ENCODE results near the gene PPIA.

The PPIA gene

DNA sequence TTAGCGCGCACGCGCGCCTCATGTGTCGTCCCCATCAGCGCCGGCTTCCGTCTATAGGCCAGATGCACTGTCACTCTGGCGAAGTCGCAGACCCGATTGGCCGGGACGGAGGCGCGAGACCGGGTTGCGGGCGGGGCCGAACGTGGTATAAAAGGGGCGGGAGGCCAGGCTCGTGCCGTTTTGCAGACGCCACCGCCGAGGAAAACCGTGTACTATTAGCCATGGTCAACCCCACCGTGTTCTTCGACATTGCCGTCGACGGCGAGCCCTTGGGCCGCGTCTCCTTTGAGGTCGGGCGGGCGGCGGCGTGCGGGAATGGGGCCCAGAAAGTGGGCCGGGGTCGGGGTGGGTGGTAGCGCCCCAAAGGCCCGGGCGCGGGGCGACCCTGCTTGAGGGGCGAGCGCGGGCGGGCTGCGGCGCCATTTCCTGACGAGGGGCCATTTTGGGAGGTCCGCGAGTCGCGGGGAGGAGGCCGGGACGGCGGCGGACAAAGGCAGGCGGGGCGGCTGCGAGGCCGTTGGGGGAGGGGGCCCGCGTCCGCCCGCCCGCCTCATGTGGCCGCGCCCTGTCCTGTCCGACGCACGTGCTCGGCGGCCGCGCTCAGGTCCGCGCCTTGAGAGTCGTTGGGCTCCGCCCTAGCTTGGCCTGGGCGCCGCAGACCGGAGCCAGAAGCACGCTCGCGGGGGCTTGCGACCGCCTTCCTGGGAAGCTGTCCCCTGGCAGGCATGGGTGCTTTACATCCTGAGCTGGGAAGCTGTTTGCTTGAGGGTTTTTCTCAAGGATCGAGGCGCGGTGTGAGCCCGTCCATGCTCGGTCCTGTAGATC, at the start of gene PPIA:
TSS of gene PPIA (plus strand) at position 178 of the 825 bp plus-strand sequence. CDS start at position 222, 44 bp downstream.
- DNase-seq: peak; percentile 98

DNA sequence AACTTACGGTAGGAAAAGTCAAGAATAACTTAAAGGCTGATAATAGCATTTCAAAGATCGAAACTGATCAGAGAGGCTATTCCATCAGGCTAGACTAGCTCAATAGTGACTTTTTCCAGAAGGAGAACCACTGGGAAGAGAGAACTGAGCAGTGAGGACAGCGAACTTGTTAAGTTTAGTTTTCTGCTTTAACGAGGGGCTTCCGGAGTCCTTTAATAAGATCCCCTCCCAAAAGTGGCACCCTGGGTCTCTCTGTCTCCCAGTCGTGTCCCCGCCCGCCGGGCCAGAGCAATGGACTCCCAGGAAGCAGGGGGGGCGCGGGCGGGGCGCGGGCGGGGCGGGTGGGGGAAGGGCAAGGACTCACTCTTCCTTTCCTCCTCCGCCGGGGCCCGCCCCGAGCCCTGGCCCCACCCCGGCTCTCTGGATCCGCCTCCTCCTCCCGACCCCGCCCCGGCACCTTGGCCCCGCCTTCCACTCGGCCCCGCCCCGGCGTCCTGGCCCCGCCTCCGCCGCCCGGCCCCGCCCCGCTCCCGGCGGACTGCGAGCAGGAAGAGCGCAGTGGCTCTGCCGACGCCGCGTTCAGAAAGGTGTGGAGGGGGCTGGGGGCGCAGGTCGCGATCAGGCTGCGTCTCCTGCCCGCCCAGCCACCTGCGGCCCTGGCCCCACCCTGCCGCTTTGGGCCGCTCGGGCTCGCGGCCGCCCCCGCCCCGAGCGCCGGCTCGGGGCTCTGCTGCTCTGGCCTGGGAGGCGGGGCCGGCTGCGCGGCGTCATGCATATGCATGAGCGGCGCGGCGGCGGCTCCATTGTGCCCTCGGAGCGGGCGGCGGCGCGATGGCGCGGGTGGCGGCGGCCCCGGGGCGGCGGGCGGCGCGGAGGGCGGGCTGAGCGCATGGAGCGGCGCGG, 48.2 kb upstream of the PPIA start, which contains the start of gene ZMIZ2:
TSS of gene ZMIZ2 (plus strand) at position 803 of the 903 bp plus-strand sequence. CDS start 7,403 bp downstream, outside the sequence.
- DNase-seq: peak; percentile 95

DNA sequence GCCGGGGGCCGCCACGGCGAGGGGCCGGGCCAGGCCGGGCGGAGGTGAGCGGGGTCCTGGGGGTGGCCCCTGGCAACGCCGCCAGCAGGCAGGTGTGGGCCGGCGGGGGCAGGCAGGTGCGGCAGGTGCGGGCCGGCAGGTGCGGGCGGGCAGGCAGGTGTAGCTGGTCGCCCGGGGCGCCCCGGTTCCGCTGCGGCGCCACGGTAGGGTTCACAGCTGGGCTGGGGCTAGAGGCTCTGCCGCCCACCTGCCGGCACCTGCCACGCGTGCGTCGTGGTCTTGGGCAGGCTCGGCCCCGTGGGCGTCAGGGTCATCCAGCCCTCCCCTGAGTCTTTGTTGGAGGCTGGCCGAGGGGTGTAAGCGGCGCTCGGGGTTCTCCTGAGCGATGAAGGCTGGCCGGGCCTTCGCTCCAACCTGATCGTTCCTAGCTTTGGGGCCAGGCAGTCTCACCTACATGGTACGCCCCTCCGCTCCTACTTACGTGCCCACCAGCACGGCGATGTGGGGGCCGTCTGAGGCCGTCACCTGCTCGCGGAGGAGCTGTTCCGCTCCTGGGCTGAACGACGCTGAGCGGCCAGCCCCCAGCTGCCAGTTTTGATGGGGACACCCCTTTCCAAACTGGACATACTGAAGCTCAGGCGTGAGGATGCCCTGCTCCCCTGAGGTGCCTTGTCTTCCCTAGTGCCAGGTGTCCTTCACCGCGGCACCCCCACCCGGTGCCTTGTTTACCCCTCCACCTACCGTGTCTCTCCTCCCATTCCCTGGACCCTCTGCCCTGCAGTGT, 47.3 kb upstream of the PPIA start:
- peak; percentile 89 for DNase-seq

DNA sequence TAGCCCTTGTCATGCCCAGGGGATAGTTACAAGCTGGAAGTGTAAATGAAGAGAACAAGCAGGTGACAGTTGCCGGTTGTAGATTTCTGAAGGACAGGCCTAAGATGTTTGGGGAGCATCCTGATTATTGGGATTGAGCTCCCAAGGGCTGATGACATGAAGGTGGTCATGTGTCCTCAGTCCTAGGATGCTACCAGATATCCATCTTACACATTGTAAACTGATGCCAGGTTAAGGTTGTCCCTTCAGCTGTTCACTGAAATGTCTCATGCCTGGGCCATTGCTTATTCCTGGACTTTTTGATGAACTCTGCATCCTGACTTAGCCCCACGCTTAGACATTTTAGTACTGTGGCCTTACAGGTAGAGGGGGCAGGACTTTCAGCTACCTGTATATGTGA, 46.5 kb upstream of the PPIA start:
- DNase-seq: no peak

DNA sequence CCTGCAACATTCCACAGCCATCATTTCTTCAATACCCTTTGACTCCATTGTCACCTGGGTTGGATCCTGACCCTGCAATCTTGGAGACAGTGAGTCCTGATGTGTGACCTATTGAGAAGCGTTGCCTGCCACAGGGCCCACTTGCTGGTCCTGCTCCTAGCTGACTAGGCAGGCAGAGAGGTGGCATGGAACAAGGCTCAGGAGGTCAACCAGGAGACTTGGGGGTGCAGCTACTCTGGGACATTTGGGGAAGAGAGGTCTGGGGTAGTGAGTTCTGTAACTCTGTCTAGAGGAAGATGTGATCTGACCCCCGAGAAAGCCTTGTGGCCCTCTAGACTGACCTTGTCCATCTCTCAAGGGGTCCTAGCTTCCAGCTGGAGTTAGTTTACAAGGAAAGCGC, 46.1 kb upstream of the PPIA start:
- DNase-seq: no peak

DNA sequence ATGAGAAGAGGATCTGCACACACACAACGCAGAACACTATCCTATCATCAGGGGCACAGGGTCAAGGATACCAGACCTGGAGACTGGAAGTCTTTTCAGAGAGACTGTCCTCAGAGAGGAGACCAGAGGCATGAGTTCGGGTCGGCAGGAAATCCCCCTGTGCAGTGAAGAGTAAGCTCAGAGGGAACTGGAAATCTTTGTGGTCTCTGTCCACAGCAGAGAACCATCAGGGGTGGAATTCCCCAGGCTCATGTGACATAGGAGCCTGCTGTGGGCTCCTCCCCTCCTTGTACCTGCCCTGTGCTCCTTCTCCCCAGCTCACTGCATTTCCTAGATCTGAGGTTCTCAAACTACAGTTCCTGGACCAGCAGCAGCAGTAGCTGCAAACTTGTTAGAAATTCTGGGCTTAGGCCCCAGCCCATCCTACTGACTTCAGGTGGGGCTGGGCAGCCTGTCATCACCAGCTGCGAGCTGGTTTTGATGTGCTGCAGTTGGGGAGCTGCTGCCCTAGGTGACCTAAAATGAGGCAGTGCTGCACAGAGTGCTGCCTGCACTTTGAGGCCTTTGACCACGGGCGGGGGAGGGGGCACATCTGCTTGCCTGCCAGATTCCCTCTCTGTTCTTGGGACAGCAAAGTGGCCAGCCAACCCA, 45.4 kb upstream of the PPIA start:
- no peak for DNase-seq

DNA sequence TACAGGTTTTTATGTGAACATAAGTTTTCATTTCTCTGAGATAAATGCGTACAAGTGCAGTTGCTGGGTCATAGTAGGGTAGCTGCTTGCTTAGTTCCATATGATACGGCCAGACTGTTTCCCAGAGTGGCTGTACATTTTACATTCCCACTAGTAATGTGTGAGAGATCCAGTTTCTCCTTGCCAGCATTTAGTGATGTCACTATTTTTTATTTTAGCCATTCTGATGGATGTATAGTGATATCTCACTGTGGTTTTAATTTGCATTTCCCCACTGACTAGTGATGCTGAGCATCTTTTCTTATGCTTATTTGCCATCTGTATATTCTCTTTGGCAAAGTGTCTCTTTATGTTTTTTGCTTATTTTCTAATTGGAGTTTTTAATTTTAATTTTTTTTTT, 43.7 kb upstream of the PPIA start:
- DNase-seq: no peak

DNA sequence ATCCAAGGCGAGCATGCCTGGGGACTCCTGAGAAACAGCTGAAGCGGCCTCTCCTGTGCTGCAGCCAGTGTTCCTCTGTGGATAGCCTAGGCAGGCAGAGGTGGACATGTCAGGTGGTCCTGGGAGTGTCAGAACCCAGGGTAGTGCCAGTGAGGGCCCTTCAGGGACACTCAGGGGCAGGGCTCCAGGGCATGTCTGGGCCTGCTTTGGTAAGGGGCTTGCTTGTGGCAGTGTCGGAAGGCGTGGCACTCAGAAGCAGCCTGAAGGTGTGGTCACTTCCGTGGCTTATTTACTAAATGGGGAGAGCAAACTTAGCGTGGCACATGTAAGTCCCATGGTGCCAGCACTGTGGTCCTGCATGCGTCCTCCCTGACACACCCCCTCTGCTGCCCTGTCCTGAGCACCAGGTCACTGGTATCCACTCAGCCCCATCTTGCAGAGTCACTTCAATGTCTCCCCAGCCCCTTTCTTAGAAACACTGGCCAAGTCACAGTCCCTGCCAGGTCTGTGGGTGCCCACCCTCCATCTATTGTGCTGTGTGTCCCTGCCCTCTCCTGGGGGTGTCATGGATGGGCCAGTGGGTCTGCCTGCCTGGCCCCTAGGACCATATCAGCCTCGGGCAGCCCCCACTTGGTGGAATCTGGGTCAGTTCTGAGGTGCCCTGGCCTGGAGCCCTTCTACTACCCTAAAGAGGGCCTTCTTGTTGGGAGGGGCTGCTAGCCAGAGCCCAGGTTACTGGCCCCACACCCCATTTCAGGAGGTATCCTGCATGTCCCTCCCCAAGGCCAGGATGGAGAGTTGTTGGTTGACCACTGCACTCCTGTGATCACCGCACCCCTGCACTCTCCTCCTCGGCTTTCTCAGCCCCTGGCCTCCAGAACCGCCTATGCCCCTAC, 41.4 kb upstream of the PPIA start:
- no peak for DNase-seq

DNA sequence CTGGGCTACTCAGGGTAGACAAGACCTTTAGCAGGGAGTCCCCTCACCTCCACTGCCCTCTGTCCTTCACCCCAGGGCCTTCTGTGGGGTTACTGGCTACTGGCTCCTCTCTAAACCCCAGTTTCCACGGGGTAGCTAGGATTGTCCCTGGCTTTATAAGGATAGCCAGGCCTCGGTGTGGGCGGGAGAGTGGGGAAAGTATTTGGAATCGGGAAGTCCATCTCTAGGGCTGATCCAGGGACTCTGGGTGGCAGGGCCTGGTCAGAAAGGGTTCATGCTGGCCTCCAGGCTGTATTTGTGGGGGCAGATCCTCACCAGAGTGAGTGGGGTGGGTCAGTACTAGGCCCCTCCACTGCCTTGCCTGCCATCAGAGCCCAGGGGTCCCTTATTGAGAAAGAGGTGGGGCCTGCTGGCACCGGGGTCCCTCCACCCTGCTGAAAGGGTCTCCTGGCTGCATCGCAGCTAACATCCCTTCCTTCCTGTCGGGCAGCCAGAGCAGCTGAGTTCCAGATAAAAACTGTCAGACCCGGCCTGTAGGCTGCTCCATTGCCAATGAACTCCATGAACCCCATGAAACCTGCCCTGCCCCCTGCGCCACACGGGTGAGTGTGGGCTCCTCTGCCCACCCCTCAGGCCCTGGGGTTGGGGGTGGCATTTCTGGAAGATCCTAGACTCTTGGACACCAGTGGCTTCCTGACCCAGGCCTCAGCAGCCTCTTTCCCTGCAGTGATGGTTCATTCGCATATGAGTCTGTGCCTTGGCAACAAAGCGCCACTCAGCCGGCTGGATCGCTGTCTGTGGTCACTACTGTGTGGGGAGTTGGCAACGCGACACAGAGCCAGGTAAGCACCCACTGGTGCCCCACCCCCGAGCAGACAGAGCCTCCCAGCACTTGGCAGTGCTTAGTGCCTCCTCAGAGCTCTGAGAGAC, 40.5 kb upstream of the PPIA start:
- DNase-seq: no peak

DNA sequence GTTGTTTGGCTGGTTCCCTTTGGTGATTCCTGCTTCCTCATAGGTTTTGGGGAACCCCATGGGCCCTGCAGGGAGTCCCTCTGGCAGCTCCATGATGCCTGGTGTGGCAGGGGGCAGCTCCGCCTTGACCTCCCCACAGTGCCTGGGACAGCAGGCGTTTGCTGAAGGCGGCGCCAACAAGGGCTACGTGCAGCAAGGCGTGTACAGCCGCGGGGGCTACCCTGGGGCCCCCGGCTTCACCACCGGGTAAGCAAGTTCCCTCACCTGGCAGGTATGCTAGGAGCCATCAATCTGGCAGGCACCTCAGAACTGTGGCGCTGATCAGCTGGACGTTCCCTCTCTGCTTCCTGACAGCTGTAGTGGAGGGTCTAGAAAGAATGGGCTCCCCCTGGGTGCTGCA, 39.6 kb upstream of the PPIA start:
- DNase-seq: no peak

DNA sequence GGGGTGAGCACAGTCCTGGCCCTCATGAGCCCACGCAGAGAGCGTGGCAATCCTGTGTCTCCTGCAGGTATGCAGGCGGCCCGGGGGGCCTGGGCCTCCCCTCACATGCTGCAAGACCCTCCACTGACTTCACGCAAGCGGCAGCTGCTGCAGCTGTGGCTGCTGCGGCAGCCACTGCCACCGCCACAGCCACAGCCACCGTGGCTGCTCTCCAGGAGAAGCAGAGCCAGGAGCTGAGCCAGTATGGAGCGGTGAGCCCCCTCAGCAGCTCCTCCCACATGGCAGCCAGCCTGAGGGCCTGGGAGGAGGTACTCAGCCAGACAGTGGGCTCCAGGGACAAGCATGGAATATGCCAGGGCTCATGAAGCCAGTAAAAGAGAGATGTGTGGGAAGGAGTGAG, 39.2 kb upstream of the PPIA start:
- DNase-seq: no peak

DNA sequence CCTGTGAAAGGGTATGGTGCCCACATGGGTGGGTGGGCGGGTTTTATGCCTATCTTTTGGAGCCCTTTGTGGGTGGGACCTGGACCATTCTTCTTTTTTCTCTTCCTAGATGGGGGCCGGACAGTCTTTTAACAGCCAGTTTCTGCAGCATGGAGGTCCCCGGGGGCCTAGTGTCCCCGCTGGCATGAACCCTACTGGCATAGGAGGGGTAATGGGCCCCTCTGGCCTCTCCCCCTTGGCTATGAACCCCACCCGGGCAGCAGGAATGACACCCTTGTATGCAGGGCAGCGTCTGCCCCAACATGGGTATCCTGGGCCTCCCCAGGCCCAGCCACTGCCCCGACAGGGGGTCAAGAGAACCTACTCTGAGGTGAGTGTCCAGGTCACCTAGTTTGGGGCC, 38.7 kb upstream of the PPIA start:
- no peak for DNase-seq

DNA sequence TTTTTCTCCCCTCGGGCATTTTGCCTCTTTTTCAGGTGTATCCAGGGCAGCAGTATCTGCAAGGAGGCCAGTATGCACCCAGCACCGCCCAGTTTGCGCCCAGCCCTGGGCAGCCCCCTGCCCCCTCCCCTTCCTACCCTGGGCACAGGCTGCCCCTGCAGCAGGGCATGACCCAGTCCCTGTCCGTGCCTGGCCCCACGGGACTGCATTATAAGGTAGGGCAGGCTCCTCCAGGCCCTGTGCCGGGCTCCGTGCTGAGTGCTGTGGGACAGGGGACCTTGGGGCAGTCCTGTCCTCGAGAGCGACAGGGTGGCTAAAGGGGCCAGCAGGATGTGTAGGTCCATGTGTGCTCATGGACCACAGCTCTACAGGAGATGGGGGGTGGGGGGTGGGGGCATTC, 37.2 kb upstream of the PPIA start:
- no peak for DNase-seq

DNA sequence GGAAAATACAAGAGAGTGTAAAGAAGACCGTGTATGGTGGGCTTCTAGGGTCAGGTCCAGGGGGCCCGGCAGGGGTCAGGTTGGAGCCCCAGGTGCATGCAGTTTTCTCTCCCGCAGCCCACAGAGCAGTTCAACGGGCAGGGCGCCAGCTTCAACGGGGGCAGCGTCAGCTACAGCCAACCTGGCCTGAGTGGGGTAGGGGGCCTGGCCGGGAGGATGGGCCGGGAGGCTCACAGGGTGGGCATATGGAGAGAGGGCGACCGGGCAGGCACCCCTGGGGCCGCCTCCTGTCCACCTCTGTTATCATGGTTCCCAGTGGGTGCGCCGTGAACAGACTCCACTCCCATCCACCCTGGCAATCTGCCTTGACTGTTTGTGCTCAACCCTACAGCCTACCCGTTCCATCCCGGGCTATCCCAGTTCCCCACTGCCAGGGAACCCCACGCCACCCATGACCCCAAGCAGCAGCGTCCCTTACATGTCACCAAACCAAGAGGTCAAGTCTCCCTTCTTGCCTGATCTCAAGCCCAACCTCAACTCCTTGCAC, 36.4 kb upstream of the PPIA start:
- no peak for DNase-seq

DNA sequence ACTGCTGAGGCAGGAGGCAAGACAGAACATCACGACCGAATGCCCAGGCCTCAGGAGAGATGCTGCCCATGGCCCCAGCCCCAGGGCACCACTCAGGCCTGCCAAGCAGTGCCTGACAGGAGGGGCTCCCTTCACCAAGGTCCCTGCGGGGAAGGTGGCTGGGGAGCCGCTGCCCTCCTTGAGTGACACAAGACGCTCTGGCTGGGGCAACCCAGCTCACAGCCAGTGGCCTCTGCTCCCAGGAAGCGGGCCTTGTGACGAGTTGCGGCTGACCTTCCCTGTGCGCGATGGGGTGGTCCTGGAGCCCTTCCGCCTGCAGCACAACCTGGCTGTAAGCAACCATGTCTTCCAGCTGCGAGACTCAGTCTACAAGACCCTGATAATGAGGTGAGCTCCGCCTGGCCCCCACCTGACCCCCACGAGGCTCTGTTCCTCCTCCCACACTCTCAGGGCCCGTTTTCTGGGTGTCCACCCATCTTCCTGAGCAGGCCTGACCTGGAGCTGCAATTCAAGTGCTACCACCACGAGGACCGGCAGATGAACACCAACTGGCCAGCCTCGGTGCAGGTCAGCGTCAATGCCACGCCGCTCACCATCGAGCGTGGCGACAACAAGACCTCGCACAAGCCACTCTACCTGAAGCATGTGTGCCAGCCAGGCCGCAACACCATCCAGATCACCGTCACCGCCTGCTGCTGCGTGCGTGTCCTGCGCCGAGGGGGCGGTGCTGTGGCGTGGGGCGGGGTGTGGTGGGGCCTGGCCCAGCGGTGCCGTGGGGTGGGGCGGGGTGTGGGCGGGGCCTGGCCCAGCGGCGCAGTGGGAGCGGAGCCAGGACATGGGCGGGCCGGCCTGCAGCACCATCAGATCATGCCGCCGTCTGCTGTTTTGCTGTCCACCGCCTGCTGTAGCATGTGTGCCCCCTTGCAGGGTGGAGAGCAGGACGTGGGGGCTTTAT, 35.0 kb upstream of the PPIA start:
- no peak for DNase-seq

DNA sequence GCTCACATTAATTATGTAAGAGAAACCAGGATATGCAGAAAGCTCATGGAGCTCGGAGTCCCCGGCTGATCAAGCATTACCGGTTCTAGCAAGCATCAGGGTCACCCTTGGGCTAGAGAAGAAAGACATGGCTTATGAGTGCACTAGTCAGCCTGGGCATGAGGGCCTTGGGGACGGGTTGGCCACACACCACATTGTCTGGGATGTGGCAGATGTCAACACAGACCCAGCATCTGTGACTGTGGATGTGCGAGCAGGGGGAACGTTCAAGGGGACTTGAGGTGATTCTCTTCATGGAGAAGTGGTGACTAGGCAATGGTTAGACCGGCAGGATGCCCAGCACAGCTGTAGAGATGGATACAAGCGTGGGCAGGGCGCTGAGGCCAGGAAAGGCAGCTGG, 34.2 kb upstream of the PPIA start:
- no peak for DNase-seq

DNA sequence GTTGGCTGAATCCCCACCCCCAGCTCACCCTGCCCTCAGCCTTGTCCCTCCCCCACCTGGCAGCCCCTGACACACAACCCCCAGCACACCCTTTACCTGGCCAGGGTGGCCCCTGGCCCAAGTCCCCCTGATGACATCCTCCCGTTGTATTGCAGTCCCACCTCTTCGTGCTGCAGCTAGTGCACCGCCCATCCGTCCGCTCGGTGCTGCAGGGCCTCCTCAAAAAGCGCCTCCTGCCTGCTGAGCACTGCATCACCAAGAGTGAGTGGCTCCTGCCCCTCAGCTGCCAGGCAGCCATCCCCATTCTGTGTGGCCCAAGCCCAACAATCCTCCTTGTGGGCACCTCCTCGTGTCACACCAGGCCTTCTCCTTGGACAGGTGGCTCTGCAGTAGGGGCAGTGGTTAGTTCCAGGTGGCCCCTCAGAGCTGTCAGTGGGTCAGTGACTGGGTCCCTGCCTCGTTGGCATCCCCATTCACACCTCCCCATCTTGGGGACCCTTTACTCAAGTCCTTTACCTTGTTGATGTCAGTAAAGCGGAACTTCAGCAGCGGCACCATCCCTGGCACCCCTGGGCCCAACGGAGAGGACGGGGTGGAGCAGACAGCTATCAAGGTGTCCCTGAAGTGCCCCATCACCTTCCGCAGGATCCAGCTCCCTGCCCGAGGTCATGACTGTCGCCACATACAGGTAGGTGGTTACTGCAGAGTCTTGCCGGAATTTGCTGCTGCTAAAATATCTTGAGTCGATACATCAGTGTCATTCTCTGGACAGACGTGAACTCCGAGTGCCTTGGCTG, 33.6 kb upstream of the PPIA start:
- no peak for DNase-seq

DNA sequence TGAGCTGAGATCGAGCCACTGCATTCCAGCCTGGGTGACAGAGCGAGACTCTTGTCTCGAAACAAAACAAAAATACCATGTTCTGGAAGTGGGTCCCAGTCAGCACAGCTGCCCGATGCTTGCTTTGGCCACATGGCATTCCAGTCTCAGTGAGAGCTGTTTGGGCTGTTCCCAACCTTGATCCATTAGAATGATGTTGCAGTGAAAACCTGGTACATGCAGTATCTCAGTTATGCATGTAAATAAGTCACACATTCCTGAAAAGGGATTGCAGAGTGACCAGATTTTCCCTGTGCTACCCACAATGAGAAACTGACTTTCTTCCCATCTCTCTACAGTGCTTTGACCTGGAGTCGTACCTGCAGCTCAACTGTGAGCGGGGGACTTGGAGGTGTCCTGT, 32.4 kb upstream of the PPIA start:
- no peak for DNase-seq

Measured in NCI-H146 (cell line).